HG02763 (cell line): ENCODE results near the gene FHIT.

ENCODE experiments used
- ATAC-seq: cut with Tn5 transposase; IDR thresholded peaks from one replicate; pipeline ENCODE4 v1.9.1; 2021; ENCODE audit warnings: mild to moderate bottlenecking, moderate library complexity; ENCODE audit not compliant: unreplicated experiment

Gene FHIT

GRCh38 chr3:60316121-60316797, 935.0 kb downstream of the FHIT start:
- no peak for ATAC-seq

GRCh38 chr3:60313951-60314461, 937.2 kb downstream of the FHIT start:
- no peak for ATAC-seq

DNA sequence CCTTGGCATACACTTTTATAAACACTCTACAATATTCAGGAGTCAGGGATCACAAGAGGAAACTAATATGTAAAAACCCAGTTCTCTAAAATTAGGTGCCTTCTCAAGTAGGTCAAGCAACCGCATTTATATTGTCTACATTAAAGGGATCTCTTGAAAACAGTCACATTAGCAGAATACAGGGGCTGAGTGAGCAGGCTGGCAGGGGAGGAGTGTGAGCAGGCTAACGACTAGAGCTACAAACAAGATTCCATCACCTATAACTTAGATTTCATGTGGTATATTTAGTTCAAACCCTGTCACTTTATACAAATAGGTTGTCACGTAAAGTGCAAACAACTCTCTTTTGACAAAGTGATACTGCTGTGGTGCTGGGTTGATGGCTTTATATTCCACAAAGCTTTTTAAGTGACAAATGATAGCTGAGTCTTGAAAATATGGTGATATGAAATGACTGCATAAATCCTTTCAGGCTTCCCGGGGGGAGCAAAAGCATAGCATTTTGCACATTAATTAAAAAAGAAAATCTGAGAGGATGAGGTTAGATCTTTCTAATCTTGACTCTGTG, 937.9 kb downstream of the FHIT start:
- ATAC-seq, result no peak

DNA sequence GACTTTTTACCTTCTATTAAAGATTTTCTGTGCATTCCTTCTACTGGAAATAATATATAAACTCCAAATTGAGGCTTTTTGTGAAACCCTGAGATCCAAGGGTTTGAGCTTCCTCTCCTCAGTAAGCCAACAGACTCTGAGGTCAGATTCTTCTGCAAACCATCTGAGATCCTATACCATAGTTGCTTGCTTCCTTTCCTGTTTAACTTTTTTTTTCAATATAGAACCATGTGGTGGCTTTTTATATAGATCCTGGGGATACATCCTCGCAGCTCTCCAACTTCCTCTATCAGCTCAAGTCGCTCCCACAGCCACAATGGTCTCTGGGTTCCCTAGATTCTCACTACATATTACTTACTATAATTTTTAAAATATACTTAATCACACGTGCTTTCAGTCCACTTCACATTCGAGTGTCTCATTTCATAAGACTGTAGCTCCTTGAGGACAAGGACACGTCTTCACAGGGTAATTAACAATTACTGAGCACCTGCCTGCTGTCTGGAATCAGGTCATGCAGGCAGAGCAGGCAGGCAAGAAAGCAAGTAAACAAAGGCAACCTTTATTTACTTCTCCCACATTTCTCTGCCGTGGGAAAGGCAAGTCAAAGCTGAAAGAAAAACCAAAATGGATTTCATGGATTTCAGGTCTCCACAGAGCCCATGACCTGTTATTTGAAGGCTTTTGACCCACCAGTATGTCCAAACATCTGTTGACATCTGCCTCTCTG, 941.5 kb downstream of the FHIT start:
- ATAC-seq, result no peak

DNA sequence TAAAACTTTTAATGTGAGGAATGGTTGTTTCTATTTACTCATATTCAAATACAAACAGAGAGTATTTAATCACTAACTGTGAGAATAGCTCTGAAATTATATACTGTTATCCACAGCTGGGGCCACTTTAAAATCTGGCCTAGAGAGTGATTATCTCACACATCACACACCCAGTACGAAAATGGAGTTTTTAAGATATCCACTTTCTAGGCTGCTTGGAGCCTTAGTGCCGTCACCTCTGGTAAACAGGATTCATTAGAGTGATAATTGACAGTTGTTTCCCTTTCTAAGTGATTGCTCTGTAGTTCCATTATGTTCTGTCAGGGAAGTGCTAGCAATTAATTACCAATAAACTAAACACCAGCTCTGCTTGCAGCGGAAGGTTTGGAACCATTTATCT, 942.4 kb downstream of the FHIT start:
- no peak for ATAC-seq

DNA sequence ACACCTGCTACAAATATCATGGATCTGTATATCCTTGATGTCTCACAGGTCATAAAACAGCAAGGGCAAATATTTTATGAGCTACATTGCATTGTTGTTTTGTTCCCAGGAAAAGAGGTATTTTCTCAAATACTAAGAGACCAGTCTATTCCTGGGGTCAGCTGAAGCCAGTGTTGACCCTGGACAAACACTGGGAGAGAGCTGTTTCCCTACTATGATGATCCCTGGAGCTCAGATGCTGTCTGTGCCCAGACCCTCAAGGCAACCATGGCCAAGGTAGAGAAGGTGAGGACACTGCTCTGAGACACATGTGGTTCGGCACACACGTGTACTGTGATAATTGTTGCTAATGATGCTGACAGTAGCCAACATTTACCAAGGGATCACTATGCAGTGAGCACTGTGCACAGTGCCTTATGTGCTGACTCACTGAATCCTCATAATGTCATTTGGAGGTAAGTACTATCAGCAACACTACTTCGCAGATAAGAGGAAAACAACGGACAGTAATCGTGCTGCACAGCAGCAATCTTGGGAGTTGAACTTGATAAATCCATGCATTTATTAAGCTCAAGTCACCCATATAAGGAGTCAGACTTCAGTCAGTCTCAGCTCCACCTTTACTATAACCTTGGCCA, 943.6 kb downstream of the FHIT start:
- ATAC-seq, result no peak

GRCh38 chr3:60304112-60304511, 947.1 kb downstream of the FHIT start:
- no peak for ATAC-seq

- no peak for ATAC-seq
These were observed 948.1 kb downstream of the FHIT start for GRCh38 chr3:60303160-60303559.

GRCh38 chr3:60301142-60301541, 950.1 kb downstream of the FHIT start:
- no peak for ATAC-seq

- no peak for ATAC-seq
These were observed 953.1 kb downstream of the FHIT start for GRCh38 chr3:60298141-60298540.

GRCh38 chr3:60294181-60294580, 957.1 kb downstream of the FHIT start:
- ATAC-seq, result no peak

- ATAC-seq, result no peak
These were observed 960.1 kb downstream of the FHIT start for GRCh38 chr3:60291115-60291514.

GRCh38 chr3:60290122-60290492, 961.1 kb downstream of the FHIT start:
- no peak for ATAC-seq

GRCh38 chr3:60289341-60290121, 961.7 kb downstream of the FHIT start:
- no peak for ATAC-seq

DNA sequence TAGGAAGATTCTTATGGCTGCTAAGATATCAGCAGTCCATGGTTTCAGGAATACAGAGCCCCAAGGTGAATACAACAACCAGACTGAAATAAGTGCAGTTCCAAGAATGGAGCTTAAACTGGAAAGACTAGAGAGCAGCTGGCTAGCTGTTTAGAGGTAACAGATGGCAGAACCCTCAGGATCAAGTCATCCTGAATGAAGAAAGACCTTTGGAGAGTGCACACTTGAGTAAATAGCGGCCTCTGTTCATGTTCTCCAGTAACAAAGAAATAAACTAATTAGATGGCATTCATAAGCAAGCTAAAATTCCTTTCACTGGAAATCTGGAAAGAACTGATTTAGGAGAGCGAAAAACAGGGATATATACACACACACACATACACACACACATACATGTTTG, 968.4 kb downstream of the FHIT start:
- ATAC-seq, result no peak

- no peak for ATAC-seq
These were observed 969.3 kb downstream of the FHIT start for GRCh38 chr3:60281970-60282369.

- ATAC-seq, result no peak
These were observed 973.9 kb downstream of the FHIT start for GRCh38 chr3:60277361-60277800.

GRCh38 chr3:60276615-60277014, 974.6 kb downstream of the FHIT start:
- no peak for ATAC-seq

GRCh38 chr3:60274646-60275045, 976.6 kb downstream of the FHIT start:
- no peak for ATAC-seq

DNA sequence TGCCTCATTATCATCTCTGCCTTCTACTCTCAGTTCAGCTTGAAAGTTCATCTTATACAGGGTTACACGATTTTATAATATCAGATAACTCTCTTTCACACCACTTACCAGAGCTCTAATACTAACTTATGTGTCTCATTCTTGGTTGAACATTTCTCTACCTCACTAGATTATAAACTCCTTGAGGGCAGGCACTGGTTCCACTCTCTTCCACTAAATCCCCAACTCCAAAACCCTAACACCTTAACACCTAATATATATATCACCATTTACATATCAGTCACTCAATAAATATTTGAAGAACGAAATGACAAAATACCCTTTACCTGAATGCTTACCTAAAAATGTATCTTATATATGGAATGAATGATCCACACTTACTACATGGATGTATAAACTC, 977.2 kb downstream of the FHIT start:
- no peak for ATAC-seq

DNA sequence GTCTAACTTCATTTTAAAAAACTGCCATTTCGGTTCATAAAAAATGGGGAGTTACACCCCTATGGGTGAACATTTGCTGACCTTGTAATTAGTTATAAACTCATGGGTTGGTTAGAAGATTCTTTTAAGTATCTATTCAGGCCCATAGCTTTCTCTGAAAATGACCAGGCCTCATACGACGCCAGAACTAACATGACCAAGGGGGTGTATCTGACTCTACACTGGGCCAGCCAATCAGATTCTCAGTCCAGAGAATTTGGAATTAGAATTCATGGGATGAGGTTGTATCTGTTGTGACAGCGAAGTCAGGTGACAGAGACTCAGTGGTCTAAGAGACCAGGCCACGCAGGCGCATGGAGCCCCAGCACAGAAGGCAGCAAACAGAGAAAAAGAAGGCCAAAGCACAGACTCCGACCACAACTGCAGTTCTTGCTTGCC, 981.4 kb downstream of the FHIT start:
- no peak for ATAC-seq
